SK-N-SH treated with all-trans-retinoic acid at 6 μM for 48 hours (cell line): ENCODE results near the gene ZNF860.

ENCODE experiments used
- CREB5 ChIP-seq: fragments of 250-450 bp; sonication (Bioruptor Pico); IDR thresholded peaks from 2 replicates; pipeline ENCODE4 v1.5.1; 2020; ENCODE audit warnings: low read depth, mild to moderate bottlenecking, moderate library complexity
- CSDC2 ChIP-seq: fragments of 250-450 bp; sonication (Bioruptor Pico); IDR thresholded peaks from 2 replicates; pipeline ENCODE4 v1.5.0; 2020; ENCODE audit warnings: mild to moderate bottlenecking, moderate library complexity
- GLIS3 ChIP-seq: fragments of 250-450 bp; sonication (Bioruptor Pico); IDR thresholded peaks from 2 replicates; pipeline ENCODE4 v1.5.0; 2020; ENCODE audit warnings: mild to moderate bottlenecking, moderate library complexity
- ISL1 ChIP-seq: fragments of 250-450 bp; sonication (Bioruptor Pico); IDR thresholded peaks from 2 replicates; pipeline ENCODE4 v2.1.2; 2022; ENCODE audit warnings: mild to moderate bottlenecking, moderate library complexity
- PATZ1 ChIP-seq: fragments of 250-450 bp; sonication (Bioruptor Pico); IDR thresholded peaks from 2 replicates; pipeline ENCODE4 v1.8.0; 2020; ENCODE audit warnings: mild to moderate bottlenecking, moderate library complexity, borderline replicate concordance
- POU6F1 ChIP-seq: fragments of 250-450 bp; sonication (Bioruptor Pico); IDR thresholded peaks from 2 replicates; pipeline ENCODE4 v1.8.0; 2021; ENCODE audit warnings: low read depth, mild to moderate bottlenecking, moderate library complexity, borderline replicate concordance
- RARB ChIP-seq: fragments of 250-450 bp; sonication (Bioruptor Pico); IDR thresholded peaks from 2 replicates; pipeline ENCODE4 v1.8.0; 2021; ENCODE audit warnings: mild to moderate bottlenecking, moderate library complexity
- ZC3H10 ChIP-seq: fragments of 250-450 bp; sonication (Bioruptor Pico); IDR thresholded peaks from 2 replicates; pipeline ENCODE4 v1.5.1; 2021; ENCODE audit warnings: mild to moderate bottlenecking, moderate library complexity
- ZFP30 ChIP-seq: fragments of 450-650 bp; formaldehyde crosslinking; IDR thresholded peaks from 2 replicates; pipeline ENCODE4 v1.5.0; 2022; ENCODE audit warnings: mild to moderate bottlenecking, moderate library complexity
- ZNF565 ChIP-seq: fragments of 450-650 bp; formaldehyde crosslinking; conservative IDR thresholded peaks from 2 replicates; pipeline ENCODE4 v1.5.0; 2020; ENCODE audit warnings: low read depth, mild to moderate bottlenecking, moderate library complexity
- ZNF70 ChIP-seq: fragments of 450-650 bp; formaldehyde crosslinking; IDR thresholded peaks from 2 replicates; pipeline ENCODE4 v1.5.0; 2020; ENCODE audit warnings: mild to moderate bottlenecking, moderate library complexity
- TF ChIP-seq, protein P1 (sequence below): fragments of 250-450 bp; sonication (Bioruptor Pico); IDR thresholded peaks from 2 replicates; pipeline ENCODE4 v1.5.1; 2021; ENCODE audit warnings: mild to moderate bottlenecking, moderate library complexity

DNA sequence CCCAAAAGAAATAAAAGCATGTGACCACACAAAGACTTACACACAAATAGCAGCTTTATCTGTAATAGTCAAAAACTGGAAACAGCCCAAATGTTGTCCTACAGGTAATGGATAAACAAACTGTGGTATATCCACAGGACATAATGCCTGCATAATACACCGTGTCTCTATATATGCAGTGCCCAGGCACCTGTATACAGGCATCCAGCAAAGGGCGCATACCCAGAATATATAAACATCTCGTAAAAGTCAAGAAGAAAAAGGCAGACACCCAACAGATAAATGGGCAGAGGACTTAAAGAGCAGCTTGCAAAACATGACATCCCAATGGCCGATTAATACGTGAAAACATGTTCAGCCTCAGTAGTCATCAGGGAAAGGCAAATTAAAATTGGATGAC, 7.7 kb upstream of the ZNF860 start:
- TF ChIP-seq ZC3H10 (CRISPR knock-in tag) (no peak), GLIS3 (no peak), ZNF565 (no peak), ISL1 (CRISPR knock-in tag) (no peak), ZFP30 (CRISPR knock-in tag) (no peak), PATZ1 (no peak), RARB (CRISPR knock-in tag) (no peak), ZNF70 (CRISPR knock-in tag) (no peak), CREB5 (CRISPR knock-in tag) (no peak), POU6F1 (CRISPR knock-in tag) (no peak), CSDC2 (CRISPR knock-in tag) (no peak)
- TF ChIP-seq, protein P1, sequence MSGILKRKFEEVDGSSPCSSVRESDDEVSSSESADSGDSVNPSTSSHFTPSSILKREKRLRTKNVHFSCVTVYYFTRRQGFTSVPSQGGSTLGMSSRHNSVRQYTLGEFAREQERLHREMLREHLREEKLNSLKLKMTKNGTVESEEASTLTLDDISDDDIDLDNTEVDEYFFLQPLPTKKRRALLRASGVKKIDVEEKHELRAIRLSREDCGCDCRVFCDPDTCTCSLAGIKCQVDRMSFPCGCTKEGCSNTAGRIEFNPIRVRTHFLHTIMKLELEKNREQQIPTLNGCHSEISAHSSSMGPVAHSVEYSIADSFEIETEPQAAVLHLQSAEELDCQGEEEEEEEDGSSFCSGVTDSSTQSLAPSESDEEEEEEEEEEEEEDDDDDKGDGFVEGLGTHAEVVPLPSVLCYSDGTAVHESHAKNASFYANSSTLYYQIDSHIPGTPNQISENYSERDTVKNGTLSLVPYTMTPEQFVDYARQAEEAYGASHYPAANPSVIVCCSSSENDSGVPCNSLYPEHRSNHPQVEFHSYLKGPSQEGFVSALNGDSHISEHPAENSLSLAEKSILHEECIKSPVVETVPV (CRISPR knock-in tag): no peak
